ENCODE data around the gene IL17RD. TPM values are rescaled to one million over a fixed set of nuclear protein-coding genes. Genes with fewer than 3 reads are reported as not detected.

Gene IL17RD
- total RNA-seq, 1 experiment from 2014 or later: 8.3 TPM

DNA sequence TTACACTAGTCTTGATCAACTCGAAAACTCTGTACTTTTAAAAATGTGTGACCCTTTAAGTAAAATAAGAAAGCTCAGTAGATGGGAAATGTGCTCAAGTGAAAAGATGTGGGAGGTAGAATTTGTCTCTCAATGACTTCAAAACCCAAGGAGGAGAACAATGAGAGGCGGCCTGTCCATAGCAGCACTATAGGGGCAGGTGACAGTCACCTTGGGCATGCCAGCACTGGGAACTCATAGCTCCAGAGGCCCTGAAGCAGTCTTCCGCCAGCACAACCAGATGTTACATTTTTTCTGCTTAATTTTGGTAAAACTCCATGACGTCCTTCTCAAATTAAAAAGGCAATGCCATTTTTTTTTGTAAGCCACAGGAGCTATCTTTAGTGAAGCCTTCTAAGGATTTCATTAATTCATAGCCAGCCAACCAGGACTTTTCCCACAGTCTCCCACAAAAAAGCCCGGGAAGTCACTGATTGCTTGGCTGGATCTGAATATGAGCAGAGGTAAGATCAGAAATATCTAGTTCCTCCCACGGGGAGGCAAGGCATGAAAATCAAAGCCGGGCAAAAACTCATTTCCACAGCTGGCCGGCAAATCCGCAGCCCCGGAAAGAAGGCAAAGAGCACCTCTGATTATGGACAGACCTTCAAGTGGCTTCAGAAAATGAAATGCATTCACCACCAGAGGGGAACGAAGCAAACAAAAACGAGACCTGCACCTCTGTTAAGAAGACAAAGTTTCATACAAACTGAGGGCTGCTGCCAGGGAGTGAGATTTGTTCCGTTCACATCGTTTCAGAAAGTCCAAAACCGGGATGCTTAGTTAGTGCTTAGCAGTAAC, 10.5 kb downstream of the IL17RD start:
- ChIA-PET POLR2A (ENCODE audit: unreplicated experiment) (no interaction called here), CTCF (no interaction called here)
- Histone ChIP-seq H3K9me2 (ENCODE audit: insufficient read depth) (no peaks in the 10 kb centered on the region), H3F3A (ENCODE audit: insufficient read depth, low read depth) (no peaks in the 10 kb centered on the region), H3K27me3 (ENCODE audit: insufficient read depth, low read depth) (no peaks in the 10 kb centered on the region), H3K4me1 (replicated peaks; ENCODE audit: insufficient read depth) (no peaks in the 10 kb centered on the region), H4K20me1 (ENCODE audit: insufficient read depth) (no peaks in the 10 kb centered on the region), H3K79me2 (ENCODE audit: low read depth) (no peaks in the 10 kb centered on the region), H3K36me3 (ENCODE audit: low read depth) (no peaks in the 10 kb centered on the region), H2AFZ (no peak overlapping the region), H3K4me2 (no peak overlapping the region), H3K9me3 (ENCODE audit: insufficient read depth, low read depth) (no peaks in the 10 kb centered on the region), H3K4me3 (no peak overlapping the region), H3K27ac (no peak overlapping the region)
- DNase-seq: no peak
- no TSS peak for BruUV-seq (replicated peaks)
- TF ChIP-seq EZH2 (IDR thresholded peaks at IDR 0.05; ENCODE audit: low read depth): no peak
- TF ChIP-seq, protein P1, sequence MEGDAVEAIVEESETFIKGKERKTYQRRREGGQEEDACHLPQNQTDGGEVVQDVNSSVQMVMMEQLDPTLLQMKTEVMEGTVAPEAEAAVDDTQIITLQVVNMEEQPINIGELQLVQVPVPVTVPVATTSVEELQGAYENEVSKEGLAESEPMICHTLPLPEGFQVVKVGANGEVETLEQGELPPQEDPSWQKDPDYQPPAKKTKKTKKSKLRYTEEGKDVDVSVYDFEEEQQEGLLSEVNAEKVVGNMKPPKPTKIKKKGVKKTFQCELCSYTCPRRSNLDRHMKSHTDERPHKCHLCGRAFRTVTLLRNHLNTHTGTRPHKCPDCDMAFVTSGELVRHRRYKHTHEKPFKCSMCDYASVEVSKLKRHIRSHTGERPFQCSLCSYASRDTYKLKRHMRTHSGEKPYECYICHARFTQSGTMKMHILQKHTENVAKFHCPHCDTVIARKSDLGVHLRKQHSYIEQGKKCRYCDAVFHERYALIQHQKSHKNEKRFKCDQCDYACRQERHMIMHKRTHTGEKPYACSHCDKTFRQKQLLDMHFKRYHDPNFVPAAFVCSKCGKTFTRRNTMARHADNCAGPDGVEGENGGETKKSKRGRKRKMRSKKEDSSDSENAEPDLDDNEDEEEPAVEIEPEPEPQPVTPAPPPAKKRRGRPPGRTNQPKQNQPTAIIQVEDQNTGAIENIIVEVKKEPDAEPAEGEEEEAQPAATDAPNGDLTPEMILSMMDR (conservative IDR thresholded peaks at IDR 0.05): no peak
- intact Hi-C loops (cut with micrococcal nuclease; ENCODE audit: unreplicated experiment): no loop called here

DNA sequence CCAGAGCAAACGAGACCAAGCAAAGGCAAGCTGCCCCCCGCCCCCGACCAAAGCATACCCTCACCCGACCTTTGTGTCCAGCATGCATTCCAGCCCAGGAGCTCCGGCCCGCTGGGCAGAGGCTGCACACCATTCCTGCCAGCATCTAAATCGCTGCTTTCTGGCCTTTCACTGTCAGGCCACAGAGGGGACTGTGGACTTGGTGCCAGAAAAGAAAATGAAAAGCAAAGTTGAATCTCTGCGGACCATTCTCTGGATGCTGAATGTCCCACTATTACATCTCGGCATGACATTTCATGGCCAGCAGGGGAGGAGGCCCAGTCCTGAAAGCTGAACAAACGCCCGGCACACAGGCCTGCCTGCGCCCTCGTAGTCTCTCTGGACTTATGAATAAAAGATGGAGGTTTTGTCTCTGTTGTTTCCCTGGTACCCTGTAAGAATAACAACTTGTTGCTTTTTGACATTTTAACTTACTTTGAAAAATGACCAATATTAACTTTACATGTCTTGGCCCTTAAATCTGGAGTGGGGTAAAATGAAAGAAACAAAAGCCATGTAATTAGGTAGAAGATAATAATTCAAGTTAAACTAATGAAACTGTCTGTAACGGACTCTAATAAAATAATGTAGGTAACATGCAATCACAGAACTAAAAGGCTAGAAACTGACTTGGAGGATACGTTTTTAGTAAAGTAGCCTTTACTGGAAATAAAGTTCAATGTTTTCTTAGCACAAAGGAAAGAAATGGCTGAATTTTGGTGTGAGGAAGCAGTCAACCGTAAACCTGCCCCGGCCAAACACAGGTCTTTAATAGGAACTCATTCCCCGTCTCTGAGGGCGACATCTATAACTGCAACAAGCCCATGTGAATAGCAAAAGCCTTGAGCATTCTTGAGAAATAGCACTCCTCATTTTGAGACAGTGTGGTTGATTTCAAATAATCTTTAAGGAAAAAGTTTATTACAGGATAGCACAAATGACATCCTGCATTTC, 12.7 kb downstream of the IL17RD start:
- intact Hi-C loops (cut with micrococcal nuclease; ENCODE audit: unreplicated experiment): no loop called here
- no peak overlapping the region for H3K4me3 ChIP-seq
- H4K20me1 ChIP-seq (ENCODE audit: insufficient read depth): no peaks in the 10 kb centered on the region
- BruUV-seq (replicated peaks): no TSS peak
- no peak overlapping the region for H3K27ac ChIP-seq
- H3K9me3 ChIP-seq (ENCODE audit: insufficient read depth, low read depth): no peaks in the 10 kb centered on the region
- no peak overlapping the region for H3K4me2 ChIP-seq
- ChIA-PET CTCF (no interaction called here), POLR2A (ENCODE audit: unreplicated experiment) (no interaction called here)
- DNase-seq: no peak
- no peaks in the 10 kb centered on the region for H3F3A ChIP-seq (ENCODE audit: insufficient read depth, low read depth)
- H3K9me2 ChIP-seq (ENCODE audit: insufficient read depth): no peaks in the 10 kb centered on the region
- no peaks in the 10 kb centered on the region for H3K4me1 ChIP-seq (replicated peaks; ENCODE audit: insufficient read depth)
- H3K36me3 ChIP-seq (ENCODE audit: low read depth): no peaks in the 10 kb centered on the region
- H3K27me3 ChIP-seq (ENCODE audit: insufficient read depth, low read depth): no peaks in the 10 kb centered on the region
- H2AFZ ChIP-seq: no peak overlapping the region
- no peaks in the 10 kb centered on the region for H3K79me2 ChIP-seq (ENCODE audit: low read depth)
- TF ChIP-seq EZH2 (IDR thresholded peaks at IDR 0.05; ENCODE audit: low read depth): no peak
- TF ChIP-seq, protein P1 (conservative IDR thresholded peaks at IDR 0.05): no peak

DNA sequence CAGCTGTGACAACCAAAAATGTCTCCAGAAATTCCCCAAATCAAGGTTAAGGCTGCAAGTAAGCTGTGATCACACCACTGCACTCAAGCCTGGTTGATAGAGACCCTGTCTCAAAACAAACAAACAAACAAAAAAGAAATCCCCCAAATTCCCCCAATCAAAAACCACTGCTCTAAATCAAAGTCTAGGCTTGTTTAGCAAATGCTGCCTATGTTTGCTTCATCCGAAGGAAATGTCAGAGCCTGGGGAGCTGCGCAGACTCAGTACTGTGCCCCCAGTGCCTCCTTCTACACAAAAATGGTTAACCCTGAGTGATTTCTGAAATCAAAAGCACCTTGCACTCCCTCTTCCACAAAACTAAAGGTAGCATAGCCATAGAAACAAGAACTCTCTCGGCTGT, 13.4 kb downstream of the IL17RD start:
- intact Hi-C loops (cut with micrococcal nuclease; ENCODE audit: unreplicated experiment): no loop called here
- CTCF ChIA-PET: no interaction called here
- no peaks in the 10 kb centered on the region for H3K36me3 ChIP-seq (ENCODE audit: low read depth)

More for the DNA sequence above, 13.4 kb downstream of the IL17RD start:
- Histone ChIP-seq H2AFZ (no peak overlapping the region), H3K4me1 (replicated peaks; ENCODE audit: insufficient read depth) (no peaks in the 10 kb centered on the region), H3F3A (ENCODE audit: insufficient read depth, low read depth) (0 out of 2 replicates have a peak, but pooled peaks cover 5% of the 10 kb centered on the region), H3K27me3 (ENCODE audit: insufficient read depth, low read depth) (no peaks in the 10 kb centered on the region), H3K9me2 (ENCODE audit: insufficient read depth) (no peaks in the 10 kb centered on the region), H3K9me3 (ENCODE audit: insufficient read depth, low read depth) (no peaks in the 10 kb centered on the region), H3K4me2 (no peak overlapping the region), H3K79me2 (ENCODE audit: low read depth) (no peaks in the 10 kb centered on the region), H3K4me3 (no peak overlapping the region), H3K27ac (no peak overlapping the region), H4K20me1 (ENCODE audit: insufficient read depth) (no peaks in the 10 kb centered on the region)
- TF ChIP-seq, protein P1 (conservative IDR thresholded peaks at IDR 0.05): no peak
- no peak for TF ChIP-seq EZH2 (IDR thresholded peaks at IDR 0.05; ENCODE audit: low read depth)
- POLR2A ChIA-PET (ENCODE audit: unreplicated experiment): no interaction called here
- no TSS peak for BruUV-seq (replicated peaks)
- no peak for DNase-seq
